BE2C (cell line): Measurements from ENCODE around the gene NELL2.

Experiments
- DNase-seq: peaks from one replicate; pipeline ENCODE4 v3.0.0-alpha.2; 2020
- H3K27me3 ChIP-seq: fragments of 250-450 bp; sonication (Bioruptor Pico); 2 replicates; pipeline ENCODE4 v1.5.1; 2020; ENCODE audit warnings: mild to moderate bottlenecking
- H3K36me3 ChIP-seq: fragments of 250-450 bp; sonication (Bioruptor Pico); 2 replicates; pipeline ENCODE4 v1.5.1; 2020; ENCODE audit warnings: mild to moderate bottlenecking
- H3K4me1 ChIP-seq: fragments of 250-450 bp; sonication (Bioruptor Pico); 2 replicates; pipeline ENCODE4 v1.5.1; 2020
- H3K4me3 ChIP-seq: 2 replicates; pipeline ENCODE4 v1.5.1; 2011; ENCODE audit warnings: low read depth, low read length
- H3K9me3 ChIP-seq: fragments of 250-450 bp; sonication (Bioruptor Pico); 2 replicates; pipeline ENCODE4 v1.5.1; 2020
- CTCF ChIP-seq: IDR thresholded peaks from 2 replicates; pipeline ENCODE4 v1.5.1; 2012; ENCODE audit warnings: mild to moderate bottlenecking, low read depth, low read length

The NELL2 gene

GRCh38 chr12:44816446-44817017 lies 59.6 kb downstream of the NELL2 start:
- H3K9me3 ChIP-seq, result no peaks in the 10 kb centered on the region; the same call in 1 of the 2 replicates
- no peak overlapping the region for H3K4me3 ChIP-seq
- no peaks in the 10 kb centered on the region for H3K36me3 ChIP-seq
- H3K27me3 ChIP-seq, result no peaks in the 10 kb centered on the region
- TF ChIP-seq CTCF, result no peak
- DNase-seq, result no peak
- no peaks in the 10 kb centered on the region for H3K4me1 ChIP-seq

- no peaks in the 10 kb centered on the region for H3K27me3 ChIP-seq
- H3K9me3 ChIP-seq, result no peaks in the 10 kb centered on the region
- no peaks in the 10 kb centered on the region for H3K4me1 ChIP-seq
- TF ChIP-seq CTCF, result no peak; the same call in 1 of the 2 replicates
- no peak overlapping the region for H3K4me3 ChIP-seq
- no peaks in the 10 kb centered on the region for H3K36me3 ChIP-seq
- no peak for DNase-seq
Measured at GRCh38 chr12:44812062-44812461, 64.1 kb downstream of the NELL2 start.

GRCh38 chr12:44804068-44804467 lies 72.0 kb downstream of the NELL2 start:
- no peaks in the 10 kb centered on the region for H3K27me3 ChIP-seq
- no peaks in the 10 kb centered on the region for H3K36me3 ChIP-seq
- no peak for TF ChIP-seq CTCF
- no peak overlapping the region for H3K4me3 ChIP-seq
- H3K9me3 ChIP-seq, result no peaks in the 10 kb centered on the region
- DNase-seq, result no peak
- no peaks in the 10 kb centered on the region for H3K4me1 ChIP-seq

- no peaks in the 10 kb centered on the region for H3K9me3 ChIP-seq
- no peak overlapping the region for H3K4me3 ChIP-seq
- H3K27me3 ChIP-seq, result no peaks in the 10 kb centered on the region
- H3K36me3 ChIP-seq, result no peaks in the 10 kb centered on the region
- no peaks in the 10 kb centered on the region for H3K4me1 ChIP-seq
- TF ChIP-seq CTCF, result no peak
- DNase-seq, result no peak
Measured at GRCh38 chr12:44795970-44796369, 80.1 kb downstream of the NELL2 start.

GRCh38 chr12:44788731-44789130 lies 87.4 kb downstream of the NELL2 start:
- H3K36me3 ChIP-seq, result no peaks in the 10 kb centered on the region
- no peak for DNase-seq
- no peak overlapping the region for H3K4me3 ChIP-seq
- TF ChIP-seq CTCF, result no peak
- H3K27me3 ChIP-seq, result no peaks in the 10 kb centered on the region
- H3K9me3 ChIP-seq, result no peaks in the 10 kb centered on the region
- H3K4me1 ChIP-seq, result no peaks in the 10 kb centered on the region

- Histone ChIP-seq H3K36me3 (no peaks in the 10 kb centered on the region), H3K4me1 (no peaks in the 10 kb centered on the region), H3K4me3 (no peak overlapping the region), H3K9me3 (no peaks in the 10 kb centered on the region), H3K27me3 (no peaks in the 10 kb centered on the region)
- no peak for DNase-seq
- no peak for TF ChIP-seq CTCF
Measured at GRCh38 chr12:44780221-44780790, 95.8 kb downstream of the NELL2 start.
